ENCODE data around the gene TMEM82.

DNA sequence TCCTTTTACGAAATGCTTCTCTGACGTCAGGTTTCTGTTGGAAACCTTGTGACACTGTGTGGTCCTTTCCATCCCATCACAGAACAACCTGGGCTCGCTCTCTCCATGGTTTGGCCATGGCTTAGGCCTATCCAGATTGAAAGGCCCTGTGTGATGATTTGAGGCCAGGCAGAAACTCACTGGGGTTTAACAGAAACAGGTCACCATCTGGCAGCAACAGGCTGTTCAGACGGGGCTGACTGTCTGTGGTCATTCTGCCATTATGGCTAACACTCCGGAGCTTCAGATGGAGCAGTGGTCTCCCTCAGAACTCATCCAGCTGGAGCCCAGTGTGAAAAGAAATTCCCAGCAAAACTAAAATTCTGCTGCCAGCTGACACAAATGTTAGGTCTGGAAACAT is 48.9 kb upstream of the TMEM82 start:
- TF ChIP-seq, protein P1, sequence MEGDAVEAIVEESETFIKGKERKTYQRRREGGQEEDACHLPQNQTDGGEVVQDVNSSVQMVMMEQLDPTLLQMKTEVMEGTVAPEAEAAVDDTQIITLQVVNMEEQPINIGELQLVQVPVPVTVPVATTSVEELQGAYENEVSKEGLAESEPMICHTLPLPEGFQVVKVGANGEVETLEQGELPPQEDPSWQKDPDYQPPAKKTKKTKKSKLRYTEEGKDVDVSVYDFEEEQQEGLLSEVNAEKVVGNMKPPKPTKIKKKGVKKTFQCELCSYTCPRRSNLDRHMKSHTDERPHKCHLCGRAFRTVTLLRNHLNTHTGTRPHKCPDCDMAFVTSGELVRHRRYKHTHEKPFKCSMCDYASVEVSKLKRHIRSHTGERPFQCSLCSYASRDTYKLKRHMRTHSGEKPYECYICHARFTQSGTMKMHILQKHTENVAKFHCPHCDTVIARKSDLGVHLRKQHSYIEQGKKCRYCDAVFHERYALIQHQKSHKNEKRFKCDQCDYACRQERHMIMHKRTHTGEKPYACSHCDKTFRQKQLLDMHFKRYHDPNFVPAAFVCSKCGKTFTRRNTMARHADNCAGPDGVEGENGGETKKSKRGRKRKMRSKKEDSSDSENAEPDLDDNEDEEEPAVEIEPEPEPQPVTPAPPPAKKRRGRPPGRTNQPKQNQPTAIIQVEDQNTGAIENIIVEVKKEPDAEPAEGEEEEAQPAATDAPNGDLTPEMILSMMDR (IDR thresholded peaks at IDR 0.05), result no peak
- no peak for TF ChIP-seq POLR2A (IDR thresholded peaks at IDR 0.05)
